Measurements from ENCODE around the gene ONECUT1. TPM values are rescaled to one million over a fixed set of nuclear protein-coding genes. Genes with fewer than 3 reads are reported as not detected.

The ONECUT1 gene
- total RNA-seq, 2 donors from 2014 or later: 1.8 to 5.3 TPM

DNA sequence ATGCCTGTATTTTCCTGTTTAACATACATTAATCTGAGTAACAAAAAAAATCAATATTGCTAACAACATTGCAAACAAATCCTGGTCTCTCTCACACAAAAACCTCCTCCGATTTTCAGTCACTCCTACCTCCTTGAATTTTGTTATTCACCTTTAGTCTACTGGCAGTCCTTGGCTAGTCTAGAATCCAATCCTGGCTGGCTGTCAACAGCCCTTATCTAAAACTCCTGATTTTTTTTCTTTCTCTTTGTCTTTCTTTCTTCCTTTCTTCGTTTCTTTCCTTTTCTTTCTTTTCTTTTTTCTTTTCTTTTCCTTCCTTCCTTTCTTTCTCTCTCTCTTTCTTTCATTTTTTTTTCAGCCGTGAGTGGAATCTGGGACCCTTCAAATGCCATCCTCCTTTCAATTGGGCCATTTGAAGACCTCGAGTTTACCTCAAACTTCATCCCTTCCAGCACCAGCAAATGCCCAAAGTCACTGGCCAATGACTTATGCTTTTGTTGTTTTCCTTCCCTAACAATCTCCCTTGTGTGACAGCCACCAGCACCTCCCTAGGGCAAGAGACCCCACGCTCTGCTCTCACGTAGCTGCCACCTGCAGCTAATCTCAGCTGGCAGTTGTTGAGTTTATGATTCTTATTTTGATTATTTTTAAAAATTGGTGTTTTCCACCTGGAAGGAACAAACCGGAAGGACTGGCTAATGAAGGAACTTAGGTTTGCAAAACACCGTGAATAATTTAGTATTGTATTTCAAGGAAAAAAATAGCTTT lies 6.8 kb upstream of the ONECUT1 start:
- 29 to 35% methylated on average over 5 to 8 of the region's 8 CpGs for WGBS, 2 experiments (ENCODE audit: insufficient coverage in 1 of 2, insufficient read length in 1 of 2)
- Histone ChIP-seq H3K36me3 (ENCODE audit: control insufficient read depth, insufficient read depth, low read length) (no peaks in the 10 kb centered on the region), H3K9me3 (ENCODE audit: control insufficient read depth, low read length) (no peaks in the 10 kb centered on the region), H3K4me3 (ENCODE audit: low read length) (no peak overlapping the region), H3K9ac (ENCODE audit: extremely low read depth, low read length, poor library complexity, severe bottlenecking) (no peak overlapping the region), H3K4me1 (ENCODE audit: control insufficient read depth, insufficient read depth, low read length) (peaks cover 10% of the 10 kb centered on the region), H3K27ac (ENCODE audit: low read depth, low read length) (no peak overlapping the region), H3K27me3 (ENCODE audit: control insufficient read depth, insufficient read depth, low read length, poor library complexity, severe bottlenecking) (peaks cover 100% of the 10 kb centered on the region)
- Mint-ChIP-seq H3K27me3 (ENCODE audit: insufficient read depth) (peaks cover 76% of the 10 kb centered on the region), H3K9me3 (no peaks in the 10 kb centered on the region), H3K36me3 (ENCODE audit: low read depth) (peaks cover 5% of the 10 kb centered on the region), H3K4me3 (no peak overlapping the region), H3K27ac (no peak overlapping the region), H3K4me1 (peaks cover 32% of the 10 kb centered on the region)
- no peak for DNase-seq
- no peak for TF ChIP-seq CTCF (conservative IDR thresholded peaks at IDR 0.05)

- Histone ChIP-seq H3K9ac (ENCODE audit: extremely low read depth, low read length, poor library complexity, severe bottlenecking) (no peak overlapping the region), H3K4me1 (ENCODE audit: control insufficient read depth, insufficient read depth, low read length) (peaks cover 15% of the 10 kb centered on the region), H3K27ac (ENCODE audit: low read depth, low read length) (no peak overlapping the region), H3K27me3 (ENCODE audit: control insufficient read depth, insufficient read depth, low read length, poor library complexity, severe bottlenecking) (peaks cover 100% of the 10 kb centered on the region), H3K36me3 (ENCODE audit: control insufficient read depth, insufficient read depth, low read length) (no peaks in the 10 kb centered on the region), H3K4me3 (ENCODE audit: low read length) (no peak overlapping the region), H3K9me3 (ENCODE audit: control insufficient read depth, low read length) (no peaks in the 10 kb centered on the region)
- no peaks in the 10 kb centered on the region for H3K9me3 Mint-ChIP-seq
- H3K27ac Mint-ChIP-seq: no peak overlapping the region
- TF ChIP-seq CTCF (conservative IDR thresholded peaks at IDR 0.05): no peak
- H3K36me3 Mint-ChIP-seq (ENCODE audit: low read depth): peaks cover 3% of the 10 kb centered on the region
- H3K4me1 Mint-ChIP-seq: peaks cover 34% of the 10 kb centered on the region
- peak; percentile 49 for DNase-seq
- peaks cover 75% of the 10 kb centered on the region for H3K27me3 Mint-ChIP-seq (ENCODE audit: insufficient read depth)
- WGBS, 2 experiments (ENCODE audit: insufficient coverage in 1 of 2, insufficient read length in 1 of 2): 38% methylated on average over 9 of the region's 9 CpGs; no CpG with 5 or more reads in 1 of the 2 experiments
- H3K4me3 Mint-ChIP-seq: no peak overlapping the region
Observed at GRCh38 chr15:52796228-52796521, 6.0 kb upstream of the ONECUT1 start.

DNA sequence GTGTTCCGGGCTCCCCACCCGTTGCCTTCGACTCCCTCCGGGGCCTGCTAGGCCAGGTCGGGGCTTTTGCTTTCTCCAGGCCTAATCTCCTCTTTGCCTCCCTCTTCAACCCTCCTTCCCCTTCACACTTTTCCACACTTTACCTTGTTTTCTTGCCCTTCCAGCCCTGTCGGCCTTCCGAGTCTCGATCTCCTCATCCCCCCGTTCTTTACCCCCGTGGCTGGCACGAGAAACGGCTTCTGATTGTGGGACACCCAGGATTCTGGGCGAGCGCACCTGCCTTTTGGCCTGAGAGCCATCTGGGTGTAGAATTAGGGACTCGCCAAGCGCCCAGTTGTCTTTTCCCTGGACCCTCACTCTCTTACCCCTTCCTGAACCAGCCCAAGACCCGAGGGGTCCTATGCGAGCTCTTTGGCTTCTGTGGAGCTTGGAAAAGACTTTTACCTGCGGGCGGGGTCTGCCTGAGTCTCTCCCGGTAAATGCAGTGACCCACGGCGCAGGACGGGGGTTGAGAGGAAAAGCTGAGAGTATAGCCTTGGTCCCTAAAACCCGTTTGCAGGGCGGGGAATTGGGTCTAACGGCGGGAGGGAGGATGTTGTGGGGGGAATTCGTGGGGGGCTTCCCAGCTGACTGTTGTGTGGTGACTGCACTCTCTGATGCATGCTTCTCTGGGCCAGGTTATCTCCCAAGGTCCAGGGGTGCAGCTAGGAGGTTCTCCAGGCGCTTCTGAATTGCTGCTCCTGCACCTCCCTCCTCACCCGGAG lies 5.5 kb upstream of the ONECUT1 start:
- Mint-ChIP-seq H3K9me3 (no peaks in the 10 kb centered on the region), H3K4me1 (peaks cover 34% of the 10 kb centered on the region), H3K27ac (no peak overlapping the region), H3K36me3 (ENCODE audit: low read depth) (no peaks in the 10 kb centered on the region), H3K4me3 (no peak overlapping the region), H3K27me3 (ENCODE audit: insufficient read depth) (peaks cover 71% of the 10 kb centered on the region)
- no peaks in the 10 kb centered on the region for H3K9me3 ChIP-seq (ENCODE audit: control insufficient read depth, low read length)
- no peak overlapping the region for H3K9ac ChIP-seq (ENCODE audit: extremely low read depth, low read length, poor library complexity, severe bottlenecking)
- peaks cover 15% of the 10 kb centered on the region for H3K4me1 ChIP-seq (ENCODE audit: control insufficient read depth, insufficient read depth, low read length)
- DNase-seq: peak; percentile 52
- H3K27ac ChIP-seq (ENCODE audit: low read depth, low read length): no peak overlapping the region
- no peaks in the 10 kb centered on the region for H3K36me3 ChIP-seq (ENCODE audit: control insufficient read depth, insufficient read depth, low read length)
- H3K4me3 ChIP-seq (ENCODE audit: low read length): no peak overlapping the region
- WGBS, 2 experiments (ENCODE audit: insufficient coverage in 1 of 2, insufficient read length in 1 of 2): 29 to 73% methylated on average over 15 to 31 of the region's 31 CpGs
- H3K27me3 ChIP-seq (ENCODE audit: control insufficient read depth, insufficient read depth, low read length, poor library complexity, severe bottlenecking): peaks cover 100% of the 10 kb centered on the region
- no peak for TF ChIP-seq CTCF (conservative IDR thresholded peaks at IDR 0.05)
